Midbrain (tissue), 1 donor: ENCODE measurements around the gene BCL6B.
"Not testable (repeated sequence)": the region's sequence is repeated elsewhere in the genome, so short reads cannot be mapped to it uniquely, and the experiment has no call there.

ENCODE experiments used
- DNase-seq: peaks from one replicate; lab custom pipeline; 2025; lab: John Stamatoyannopoulos, UW

The BCL6B gene, protein sequence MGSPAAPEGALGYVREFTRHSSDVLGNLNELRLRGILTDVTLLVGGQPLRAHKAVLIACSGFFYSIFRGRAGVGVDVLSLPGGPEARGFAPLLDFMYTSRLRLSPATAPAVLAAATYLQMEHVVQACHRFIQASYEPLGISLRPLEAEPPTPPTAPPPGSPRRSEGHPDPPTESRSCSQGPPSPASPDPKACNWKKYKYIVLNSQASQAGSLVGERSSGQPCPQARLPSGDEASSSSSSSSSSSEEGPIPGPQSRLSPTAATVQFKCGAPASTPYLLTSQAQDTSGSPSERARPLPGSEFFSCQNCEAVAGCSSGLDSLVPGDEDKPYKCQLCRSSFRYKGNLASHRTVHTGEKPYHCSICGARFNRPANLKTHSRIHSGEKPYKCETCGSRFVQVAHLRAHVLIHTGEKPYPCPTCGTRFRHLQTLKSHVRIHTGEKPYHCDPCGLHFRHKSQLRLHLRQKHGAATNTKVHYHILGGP

DNA sequence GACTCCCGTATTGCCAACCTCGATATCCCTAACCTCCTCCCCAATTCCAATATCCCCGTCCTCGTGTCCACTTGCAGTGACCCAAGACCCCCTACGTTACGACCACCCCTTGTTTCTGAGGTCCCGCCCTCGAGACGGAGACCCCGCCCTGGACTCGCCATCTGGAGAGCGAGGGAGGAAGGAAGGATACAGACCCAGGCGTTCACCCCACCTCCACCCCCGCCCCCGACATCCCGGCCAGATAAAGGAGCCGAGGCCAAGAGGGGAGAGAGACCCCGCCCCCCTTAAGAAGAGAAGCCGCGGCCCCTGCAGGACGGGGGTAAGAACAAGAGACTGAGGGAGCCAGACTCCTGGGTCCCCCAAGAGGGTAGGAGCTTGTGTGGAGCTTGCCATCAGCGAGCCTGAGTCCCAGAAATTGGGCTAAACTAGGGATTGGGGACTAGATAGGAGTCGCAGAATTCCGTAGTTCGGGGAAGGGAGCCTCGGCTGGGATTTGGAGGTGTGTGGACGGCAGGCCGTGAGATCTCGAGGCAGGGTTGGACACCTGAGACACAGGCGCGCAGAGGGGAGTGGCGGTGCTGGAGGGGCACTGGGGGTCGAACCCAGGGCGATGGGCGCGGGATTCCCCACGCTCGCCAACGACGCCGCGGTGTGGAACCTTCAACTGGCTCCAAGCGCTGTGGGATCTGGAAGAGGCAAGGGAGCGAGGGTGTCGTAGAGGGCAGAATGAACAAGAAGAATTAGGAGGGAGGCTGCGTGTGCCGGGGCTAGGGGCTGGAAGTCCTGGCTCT lies at the start of gene BCL6B:
Gene BCL6B (plus strand): TSS at position 270 of the 791 bp plus-strand sequence. CDS start 622 bp downstream, outside the sequence.
- DNase-seq = no peak

DNA sequence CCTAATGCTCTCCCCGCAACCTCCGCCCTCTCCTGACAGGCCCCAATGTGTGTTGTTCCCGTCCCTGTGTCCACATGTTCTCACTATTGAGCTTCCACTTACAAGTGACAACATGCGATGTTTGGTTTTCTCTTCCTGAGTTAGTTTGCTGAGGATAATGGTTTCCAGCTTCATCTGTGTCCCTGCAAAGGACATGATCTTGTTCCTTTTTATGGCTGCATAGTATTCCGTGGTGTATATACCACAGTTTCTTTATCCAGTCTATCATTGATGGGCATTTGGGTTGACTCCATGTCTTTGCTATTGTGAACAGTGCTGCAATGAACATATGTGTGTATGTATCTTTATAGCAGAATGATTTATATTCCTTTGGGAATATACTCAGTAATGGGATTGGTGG lies 43.4 kb upstream of the BCL6B start:
- not testable (repeated sequence) for DNase-seq

DNA sequence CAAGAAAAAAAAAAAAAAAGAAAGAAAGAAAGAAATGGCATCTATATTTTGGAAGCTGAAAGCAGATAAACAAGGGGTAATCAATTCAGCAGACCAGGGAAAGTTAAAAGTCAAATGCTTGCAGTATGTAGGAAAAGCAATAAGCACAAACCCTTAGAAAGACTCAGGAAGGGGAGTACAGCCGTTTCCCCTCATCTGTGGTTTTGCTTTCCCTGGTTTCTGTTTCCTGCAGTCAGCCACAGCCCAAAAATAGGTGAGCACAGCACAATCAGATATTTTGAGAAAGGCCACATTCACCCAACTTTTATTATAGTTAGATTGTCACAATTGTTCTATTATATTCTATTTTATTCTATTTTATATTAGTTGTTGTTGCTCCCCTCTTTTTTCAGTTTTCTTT lies 41.4 kb upstream of the BCL6B start:
- no peak for DNase-seq

DNA sequence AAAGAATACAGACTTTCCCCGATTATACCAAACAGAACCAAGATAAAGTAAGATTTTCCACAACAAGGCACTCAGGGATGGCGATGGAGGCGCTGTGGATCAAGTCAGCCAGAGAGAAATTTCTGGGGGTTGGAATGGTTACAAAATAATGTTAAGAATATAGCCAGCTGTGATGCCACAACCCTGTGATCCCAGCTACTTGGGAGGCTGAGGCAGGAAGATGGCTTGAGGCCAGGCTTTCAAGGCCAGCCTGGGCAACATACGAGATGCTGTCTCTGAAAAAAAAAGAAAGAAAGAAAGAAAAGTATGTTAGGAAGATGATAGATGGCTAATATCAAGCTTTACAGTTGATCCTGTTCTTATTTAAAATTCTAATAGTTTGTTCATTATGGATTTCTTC lies 37.6 kb upstream of the BCL6B start:
- no peak for DNase-seq

DNA sequence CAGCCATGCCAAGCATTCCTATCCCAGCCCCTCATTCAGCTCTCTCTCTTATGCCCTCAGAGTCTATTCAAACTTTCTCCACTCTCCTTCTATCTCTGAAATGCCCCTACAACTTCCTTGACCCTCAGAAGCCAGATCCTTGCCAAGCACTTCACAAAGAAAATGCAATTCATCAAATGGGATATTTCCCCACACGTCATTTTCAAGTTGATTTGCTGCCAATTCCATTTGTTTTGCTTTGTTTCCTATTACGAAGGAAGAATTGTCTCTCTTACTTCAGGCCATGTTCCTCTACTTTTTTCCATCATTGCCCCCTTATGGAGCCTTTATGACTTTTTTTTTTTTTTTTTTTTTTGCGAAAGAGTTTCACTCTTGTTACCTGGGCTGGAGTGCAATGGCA lies 36.2 kb upstream of the BCL6B start:
- no peak for DNase-seq

DNA sequence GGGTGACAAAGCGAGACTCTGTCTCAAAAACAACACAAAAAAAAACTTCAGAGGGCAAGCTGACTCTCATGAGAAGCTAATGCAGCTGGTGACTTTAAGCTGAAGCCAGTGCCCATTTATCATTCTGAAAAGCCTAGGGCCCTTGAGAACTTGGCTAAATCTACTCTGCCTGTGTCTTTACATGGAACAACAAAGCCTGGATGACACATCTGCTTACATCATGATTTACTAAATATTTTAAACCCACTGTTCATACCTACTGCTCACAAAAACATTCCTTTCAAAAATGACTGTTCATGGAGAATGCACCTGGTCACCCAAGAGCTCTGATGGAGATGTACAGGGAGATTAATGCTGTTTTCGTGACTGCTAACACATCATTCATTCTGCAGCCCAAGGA lies 33.1 kb upstream of the BCL6B start:
- DNase-seq = no peak

DNA sequence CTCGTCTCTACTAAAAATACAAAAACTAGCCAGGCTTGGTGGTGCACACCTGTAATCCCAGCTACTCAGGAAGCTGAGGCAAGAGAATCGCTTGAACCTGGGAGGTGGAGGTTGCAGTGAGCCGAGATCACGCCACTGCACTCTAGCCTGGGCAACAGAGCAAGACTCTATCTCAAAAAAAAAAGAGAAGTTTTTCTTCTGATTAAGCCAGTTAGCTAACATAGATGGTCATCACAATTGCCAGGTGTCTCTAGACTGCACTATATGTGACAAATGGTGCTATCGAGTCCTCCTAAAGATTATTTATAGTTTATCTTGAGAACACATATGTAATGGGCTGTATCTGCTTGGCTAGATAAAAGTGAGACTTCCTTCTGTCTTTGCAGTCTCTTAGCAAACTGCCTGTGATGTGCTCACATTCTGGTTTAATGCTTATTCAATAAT lies 29.2 kb upstream of the BCL6B start:
- DNase-seq = not testable (repeated sequence)

DNA sequence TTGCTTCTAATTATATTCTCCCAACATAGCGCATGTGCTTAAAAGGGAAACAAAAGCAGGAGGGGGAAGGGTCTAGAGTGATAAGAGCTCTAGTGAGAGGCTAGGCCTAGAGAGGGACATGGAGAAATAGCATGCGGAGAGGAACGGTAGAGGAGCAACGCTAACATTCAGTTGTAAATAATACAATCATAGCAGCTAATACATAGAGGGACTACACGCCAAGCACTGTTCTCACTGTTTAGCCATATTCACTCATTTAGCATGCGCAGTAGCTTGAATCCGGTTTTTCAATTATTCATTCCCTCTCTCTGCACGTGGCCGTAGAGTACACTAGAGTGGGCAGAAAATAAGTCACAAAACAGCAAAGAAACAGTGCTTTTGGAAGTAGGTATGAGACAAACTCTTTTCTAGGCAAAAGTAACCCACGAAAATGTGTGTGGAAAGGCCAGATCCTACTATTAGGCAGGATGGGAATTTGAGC lies 28.7 kb upstream of the BCL6B start:
- no peak for DNase-seq

DNA sequence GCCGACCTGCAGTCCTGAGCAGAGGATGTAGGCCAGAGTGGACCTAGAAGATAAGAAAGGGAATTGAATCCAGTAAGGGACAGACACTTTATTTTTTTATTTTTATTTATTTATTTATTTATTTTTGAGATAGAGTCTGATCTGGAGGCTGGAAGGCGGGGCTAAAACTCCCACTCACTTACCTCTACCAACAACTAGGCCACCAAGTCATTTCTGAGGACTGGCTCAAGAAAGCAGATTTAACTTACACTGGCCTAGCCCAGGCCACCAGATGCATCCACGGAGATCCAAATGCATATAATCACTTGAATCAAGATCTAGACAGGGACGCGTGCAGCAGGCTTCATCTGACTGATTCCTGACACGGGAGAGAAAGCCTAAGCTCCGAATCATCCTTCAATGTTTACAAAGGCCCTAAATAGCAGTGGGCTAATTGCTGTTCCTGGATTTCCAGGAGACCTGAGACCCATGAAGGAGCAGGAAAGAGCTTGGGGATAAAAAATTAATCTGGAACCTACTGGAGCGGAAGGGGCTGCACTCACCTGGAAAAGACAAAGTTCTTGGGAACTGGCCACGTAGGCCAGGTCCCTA lies 28.1 kb upstream of the BCL6B start:
- no peak for DNase-seq

DNA sequence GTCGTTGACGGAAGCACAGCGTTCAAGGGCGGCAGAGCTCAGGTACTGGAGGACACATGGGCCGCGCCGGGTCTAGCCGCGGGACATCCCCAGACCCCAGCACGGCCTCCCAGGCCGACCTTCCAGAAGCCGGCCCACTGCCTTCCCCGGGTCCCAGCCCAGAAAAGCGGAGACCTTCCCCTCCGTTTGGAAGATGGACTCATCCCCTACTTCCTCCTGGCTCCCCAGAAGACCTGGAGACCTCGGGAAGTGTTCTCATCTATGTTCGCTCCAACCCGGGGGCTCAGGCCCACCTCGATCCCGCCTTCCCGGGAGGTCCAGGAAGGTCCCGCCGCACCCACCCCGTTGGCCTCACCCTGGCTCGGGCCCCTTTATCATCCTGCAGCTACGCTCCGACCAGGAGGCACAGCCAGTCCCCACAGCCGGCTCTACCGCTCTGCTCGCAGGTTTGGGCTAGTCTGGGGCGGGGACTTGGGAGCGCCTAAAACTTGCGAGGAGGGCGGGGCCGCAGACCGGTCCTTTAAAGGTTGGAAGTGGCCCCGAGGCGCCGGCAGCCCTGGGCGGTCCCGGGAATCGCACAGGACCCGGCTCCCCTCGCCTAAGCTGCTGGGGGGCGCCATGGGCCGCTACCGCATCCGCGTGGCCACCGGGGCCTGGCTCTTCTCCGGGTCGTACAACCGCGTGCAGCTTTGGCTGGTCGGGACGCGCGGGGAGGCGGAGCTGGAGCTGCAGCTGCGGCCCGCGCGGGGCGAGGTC lies 27.2 kb upstream of the BCL6B start, which contains the start of gene ALOX12:
Gene ALOX12 (plus strand): TSS at position 550 of the 756 bp plus-strand sequence. CDS start 69 bp downstream, at position 619.
- DNase-seq = no peak

DNA sequence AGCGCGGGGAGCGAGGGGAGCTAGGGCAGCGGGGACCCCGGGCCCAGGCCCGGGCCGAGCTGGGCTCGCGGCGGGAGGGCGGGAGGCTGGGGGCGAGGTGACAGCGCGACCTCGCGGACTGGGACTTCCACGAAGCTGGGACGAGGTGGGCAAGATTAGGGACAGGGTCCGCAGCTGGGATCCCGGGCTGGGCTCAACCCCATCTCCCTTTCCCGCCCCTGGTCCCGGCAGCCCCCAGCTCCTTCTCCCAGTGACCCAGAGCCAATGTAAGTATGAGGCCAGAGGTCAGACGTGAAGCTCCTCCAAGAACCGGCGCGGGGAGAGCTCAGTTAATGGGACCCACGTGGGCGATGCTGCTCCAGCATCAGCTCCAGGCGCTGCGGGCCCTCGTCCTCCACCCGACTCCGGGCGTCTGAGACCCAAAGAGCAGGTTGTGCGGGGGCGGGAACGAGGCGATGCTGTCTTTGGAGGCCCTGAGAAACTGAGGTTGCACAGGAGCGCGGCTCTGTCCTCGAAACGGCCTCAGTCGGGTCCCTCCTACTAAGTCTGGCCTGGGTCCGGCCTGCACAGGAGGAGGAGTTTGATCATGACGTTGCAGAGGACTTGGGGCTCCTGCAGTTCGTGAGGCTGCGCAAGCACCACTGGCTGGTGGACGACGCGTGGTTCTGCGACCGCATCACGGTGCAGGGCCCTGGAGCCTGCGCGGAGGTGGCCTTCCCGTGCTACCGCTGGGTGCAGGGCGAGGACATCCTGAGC lies 26.4 kb upstream of the BCL6B start:
- DNase-seq = no peak

DNA sequence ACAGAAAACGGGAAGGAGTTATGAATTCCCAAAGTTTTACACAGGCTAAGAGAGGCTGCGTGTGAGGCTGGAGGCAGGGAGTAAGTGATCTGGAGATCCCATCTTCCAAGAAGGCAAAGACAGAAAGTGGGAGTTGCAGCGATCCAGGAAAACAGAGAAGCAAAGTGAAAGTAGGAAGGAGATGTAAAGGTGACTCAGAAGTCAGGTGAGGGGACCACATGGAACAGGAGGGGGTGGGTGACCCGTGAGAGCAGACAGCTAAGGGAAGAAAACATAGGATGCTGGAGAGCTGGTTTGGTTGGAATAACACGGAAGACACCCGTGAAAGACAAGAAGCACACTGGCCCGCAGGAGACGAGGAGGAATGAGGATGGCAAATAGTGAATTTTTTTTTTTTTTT lies 25.7 kb upstream of the BCL6B start:
- no peak for DNase-seq

DNA sequence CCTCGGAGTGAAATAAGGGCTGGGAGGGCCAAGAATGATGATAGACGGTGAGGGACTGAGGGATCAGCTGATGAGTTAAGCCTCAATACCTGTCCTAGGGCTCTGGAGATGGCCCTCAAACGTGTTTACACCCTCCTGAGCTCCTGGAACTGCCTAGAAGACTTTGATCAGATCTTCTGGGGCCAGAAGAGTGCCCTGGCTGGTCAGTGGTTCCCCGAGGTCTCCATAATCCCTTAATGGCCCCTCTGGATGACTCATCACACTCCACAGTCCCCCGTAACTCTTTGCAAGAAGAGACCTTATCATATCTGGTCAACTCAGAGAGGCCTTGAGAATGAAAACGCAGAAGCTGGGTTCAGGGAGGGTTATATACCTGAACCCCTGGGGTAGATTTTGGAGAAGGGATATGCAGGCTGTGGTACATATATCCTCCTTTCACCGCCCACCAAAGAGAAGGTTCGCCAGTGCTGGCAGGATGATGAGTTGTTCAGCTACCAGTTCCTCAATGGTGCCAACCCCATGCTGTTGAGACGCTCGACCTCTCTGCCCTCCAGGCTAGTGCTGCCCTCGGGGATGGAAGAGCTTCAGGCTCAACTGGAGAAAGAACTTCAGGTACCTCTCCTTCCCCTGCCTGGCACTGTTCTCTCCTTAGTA lies 23.9 kb upstream of the BCL6B start:
- no peak for DNase-seq

DNA sequence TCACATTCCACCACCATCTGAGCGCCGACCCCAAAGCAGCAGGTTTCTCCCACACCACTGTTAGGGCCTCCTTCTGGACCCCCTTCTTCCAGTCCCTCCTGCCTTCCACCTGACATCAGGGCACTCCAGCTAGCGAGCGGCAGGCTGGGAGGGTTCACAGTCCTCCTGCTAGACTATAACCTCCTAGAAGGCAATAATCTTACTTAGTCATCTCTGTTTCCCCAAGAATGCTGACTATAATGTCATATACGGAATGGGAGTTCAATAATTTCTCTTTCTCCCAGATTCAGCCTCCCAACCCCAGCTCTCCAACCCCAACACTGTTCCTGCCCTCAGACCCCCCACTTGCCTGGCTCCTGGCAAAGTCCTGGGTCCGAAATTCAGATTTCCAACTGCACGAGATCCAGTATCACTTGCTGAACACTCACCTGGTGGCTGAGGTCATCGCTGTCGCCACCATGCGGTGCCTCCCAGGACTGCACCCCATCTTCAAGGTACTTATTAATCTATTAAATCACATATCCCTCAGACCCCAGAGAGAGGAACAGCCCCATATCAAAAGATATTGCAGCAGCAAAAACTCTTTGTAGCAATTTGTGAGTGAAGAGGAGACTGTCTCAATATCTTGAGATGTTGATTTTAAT lies 21.4 kb upstream of the BCL6B start:
- DNase-seq = no peak

DNA sequence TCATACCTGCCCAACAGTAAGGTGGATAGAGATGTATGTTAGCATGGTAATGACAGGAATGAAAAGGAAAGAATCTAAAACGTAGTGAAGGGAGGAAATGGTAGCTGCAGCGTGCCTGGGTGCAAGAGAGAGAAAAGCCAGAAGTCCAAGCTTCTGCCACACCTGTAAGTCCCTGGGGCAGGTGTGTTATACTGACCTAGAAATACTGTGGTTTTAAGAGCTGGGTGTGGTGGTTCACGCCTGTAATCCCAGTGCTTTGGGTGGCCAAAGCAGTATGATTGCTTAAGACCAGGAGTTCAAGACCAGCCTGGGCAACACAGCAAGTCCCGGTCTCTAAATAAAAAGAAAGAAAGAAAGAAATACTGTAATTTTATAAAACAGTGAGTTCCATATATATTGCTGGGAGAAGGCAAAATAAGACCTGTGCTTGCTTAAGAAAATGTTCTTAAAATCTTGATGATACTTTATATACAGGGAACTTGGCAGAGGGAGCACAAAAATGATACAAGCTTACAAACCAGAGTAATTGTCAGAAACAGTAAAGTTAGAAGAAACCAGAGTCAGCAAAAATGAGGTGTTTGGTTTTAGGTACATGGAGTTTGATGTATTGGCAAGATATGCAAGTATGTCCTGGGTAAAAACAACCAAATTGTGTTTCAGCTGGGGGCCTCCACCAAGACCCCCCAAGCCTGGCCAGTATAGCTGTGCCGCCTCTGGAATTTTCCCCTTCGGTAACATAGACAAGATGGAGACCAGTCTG lies 20.4 kb upstream of the BCL6B start:
- no peak for DNase-seq

DNA sequence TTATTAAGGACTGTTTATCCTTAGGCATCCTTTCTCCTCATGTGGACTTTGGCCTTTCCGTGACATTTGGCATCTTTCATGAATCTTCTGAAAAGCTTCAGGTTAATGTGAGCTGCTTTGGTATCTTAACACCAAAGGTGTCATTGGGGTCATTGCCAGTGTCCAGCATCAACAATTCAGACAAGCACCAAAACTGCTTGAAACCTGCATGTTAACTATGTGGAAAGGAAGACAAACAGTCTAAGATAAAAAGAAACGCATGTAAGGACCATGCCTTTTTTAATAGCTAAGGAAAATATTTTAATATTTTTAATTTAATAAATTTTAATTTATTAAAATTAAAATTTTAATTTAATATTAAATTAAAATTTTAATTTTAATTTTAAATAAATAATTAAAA lies 19.1 kb upstream of the BCL6B start:
- no peak for DNase-seq

DNA sequence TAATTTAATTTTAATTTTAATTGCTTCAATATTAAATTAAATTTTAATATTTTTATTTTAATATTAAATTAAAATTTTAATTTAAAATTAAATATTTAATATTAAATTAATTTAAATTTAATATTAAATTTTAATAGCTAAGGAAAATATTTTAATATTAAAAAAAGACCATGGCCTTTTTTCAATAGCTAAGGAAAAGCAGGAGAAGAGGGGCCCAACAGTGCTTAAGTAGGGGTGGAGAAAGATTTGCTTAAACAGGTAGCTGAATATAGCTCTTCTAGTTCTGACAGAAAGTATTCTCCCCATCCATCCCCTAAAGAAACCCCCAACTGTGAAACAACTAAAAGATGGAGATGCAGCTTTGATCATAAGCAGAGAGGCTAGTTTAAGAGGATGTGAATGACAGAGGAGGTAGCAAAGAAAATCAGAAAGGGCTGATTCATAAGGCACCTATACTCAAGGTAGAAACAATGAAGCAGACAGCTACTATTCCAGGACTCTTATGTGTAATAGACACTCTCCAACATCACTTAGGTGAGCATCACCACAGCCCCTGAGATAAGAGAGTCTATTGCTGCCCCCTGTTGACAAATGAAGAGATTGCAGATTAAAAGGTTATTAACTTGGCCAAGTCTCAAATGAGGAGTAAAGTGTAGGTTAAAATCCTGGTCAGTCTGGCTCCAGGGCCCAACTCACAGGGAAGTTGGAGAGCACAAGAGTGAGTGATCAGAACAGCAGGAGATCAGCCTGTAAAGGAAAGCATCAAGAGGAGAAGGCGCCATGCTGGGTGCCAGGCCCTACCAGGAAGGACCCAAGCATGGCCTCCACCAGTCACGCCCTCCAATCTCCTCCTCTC lies 18.2 kb upstream of the BCL6B start:
- DNase-seq = peak; percentile 54

DNA sequence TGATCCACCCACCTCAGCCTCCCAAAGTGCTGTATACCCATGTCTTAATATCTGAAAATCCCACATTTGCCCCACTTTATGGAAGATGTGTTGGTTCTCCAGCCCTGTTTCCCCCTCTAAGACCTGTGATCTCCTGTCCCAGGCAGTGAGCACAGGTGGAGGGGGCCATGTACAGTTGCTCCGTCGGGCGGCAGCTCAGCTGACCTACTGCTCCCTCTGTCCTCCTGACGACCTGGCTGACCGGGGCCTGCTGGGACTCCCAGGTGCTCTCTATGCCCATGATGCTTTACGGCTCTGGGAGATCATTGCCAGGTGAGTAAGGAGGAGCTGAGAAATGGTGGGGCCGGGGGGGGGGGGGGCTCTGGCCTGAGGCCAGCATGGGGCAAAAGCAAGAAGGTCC lies 17.1 kb upstream of the BCL6B start:
- no peak for DNase-seq
